Measurements from ENCODE around the gene MMEL1.

DNA sequence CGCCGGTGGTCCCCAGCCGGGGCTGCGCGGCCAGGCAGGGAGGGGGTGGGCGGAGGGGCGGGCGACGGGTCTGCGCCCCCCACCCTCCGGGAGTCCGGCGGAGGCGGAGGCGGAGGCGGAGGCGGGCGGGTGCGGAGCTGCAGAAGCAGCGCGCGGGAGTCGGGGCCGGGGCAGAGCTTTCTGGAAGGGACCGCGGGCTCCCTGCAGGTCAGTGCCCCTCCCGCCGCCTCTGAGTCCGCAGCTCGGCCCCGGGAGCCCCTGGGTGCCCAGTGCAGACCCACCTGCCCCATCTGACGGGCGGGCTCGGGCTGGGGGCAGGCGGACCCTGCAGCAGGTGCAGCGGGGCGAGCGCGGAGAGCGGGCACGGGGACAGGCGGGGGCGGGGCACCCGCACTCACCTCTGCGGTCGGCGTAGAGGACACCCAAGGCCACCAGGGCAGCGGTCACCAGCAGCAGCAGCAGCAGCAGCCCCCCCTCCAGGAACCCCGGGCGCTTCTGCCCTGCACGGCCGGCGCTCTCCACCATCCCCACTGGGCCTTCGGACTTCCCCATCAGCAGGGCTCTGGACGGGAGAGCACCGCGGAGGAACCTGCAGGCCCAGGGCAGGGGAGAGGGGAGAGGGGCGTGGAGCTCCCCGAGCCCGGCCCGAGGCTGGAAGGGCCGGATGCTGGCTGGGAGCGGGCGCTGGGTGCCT is 3.7 kb downstream of the MMEL1 start:
- TF ChIP-seq, protein P1, sequence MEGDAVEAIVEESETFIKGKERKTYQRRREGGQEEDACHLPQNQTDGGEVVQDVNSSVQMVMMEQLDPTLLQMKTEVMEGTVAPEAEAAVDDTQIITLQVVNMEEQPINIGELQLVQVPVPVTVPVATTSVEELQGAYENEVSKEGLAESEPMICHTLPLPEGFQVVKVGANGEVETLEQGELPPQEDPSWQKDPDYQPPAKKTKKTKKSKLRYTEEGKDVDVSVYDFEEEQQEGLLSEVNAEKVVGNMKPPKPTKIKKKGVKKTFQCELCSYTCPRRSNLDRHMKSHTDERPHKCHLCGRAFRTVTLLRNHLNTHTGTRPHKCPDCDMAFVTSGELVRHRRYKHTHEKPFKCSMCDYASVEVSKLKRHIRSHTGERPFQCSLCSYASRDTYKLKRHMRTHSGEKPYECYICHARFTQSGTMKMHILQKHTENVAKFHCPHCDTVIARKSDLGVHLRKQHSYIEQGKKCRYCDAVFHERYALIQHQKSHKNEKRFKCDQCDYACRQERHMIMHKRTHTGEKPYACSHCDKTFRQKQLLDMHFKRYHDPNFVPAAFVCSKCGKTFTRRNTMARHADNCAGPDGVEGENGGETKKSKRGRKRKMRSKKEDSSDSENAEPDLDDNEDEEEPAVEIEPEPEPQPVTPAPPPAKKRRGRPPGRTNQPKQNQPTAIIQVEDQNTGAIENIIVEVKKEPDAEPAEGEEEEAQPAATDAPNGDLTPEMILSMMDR (conservative IDR thresholded peaks at IDR 0.05; ENCODE audit: low read length) = no peak
- TF ChIP-seq EZH2phosphoT487 (IDR thresholded peaks at IDR 0.05; ENCODE audit: borderline replicate concordance, low read depth, low read length) = no peak

Data from OCI-LY7 (cell line).